PC-3 (cell line): Measurements from ENCODE around the gene GAGE10.

ENCODE experiments used
- EZH2 ChIP-seq: fragments of 300-600 bp; sonication (generic); IDR thresholded peaks from one replicate; pipeline ENCODE4 v1.6.1; 2017; ENCODE audit warnings: antibody characterized with exemption, mild to moderate bottlenecking, low read length; ENCODE audit not compliant: unreplicated experiment
- EZH2phosphoT487 ChIP-seq: fragments of 300-600 bp; sonication (generic); IDR thresholded peaks from 2 replicates; pipeline ENCODE4 v1.6.1; 2018; ENCODE audit warnings: mild to moderate bottlenecking, antibody characterized with exemption, low read length, borderline replicate concordance
- TF ChIP-seq, protein P1 (sequence below): fragments of 300-600 bp; sonication (generic); conservative IDR thresholded peaks from 2 replicates; pipeline ENCODE4 v1.5.1; 2017; ENCODE audit warnings: antibody characterized with exemption, low read depth, mild to moderate bottlenecking, low read length

DNA sequence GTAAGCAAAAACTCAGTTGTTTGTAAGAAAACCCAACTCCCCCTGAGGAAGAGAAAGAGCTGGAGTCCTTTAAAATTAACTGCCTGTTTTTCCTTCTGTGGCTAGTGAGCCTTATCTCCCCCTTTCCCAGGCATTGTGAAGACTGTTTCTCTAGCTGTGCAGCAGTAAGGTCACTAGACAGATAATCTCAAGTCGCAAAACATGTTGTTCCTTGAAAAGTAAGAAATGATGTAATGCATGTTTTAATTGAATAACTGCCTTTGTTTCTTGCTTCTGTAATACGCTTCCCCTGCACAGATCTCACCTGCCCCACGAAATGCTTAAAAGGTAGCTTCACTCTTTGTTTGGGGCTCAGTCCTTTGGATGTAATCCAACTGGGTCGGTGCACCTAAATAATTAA, 12.6 kb downstream of the GAGE10 start:
- TF ChIP-seq, protein P1, sequence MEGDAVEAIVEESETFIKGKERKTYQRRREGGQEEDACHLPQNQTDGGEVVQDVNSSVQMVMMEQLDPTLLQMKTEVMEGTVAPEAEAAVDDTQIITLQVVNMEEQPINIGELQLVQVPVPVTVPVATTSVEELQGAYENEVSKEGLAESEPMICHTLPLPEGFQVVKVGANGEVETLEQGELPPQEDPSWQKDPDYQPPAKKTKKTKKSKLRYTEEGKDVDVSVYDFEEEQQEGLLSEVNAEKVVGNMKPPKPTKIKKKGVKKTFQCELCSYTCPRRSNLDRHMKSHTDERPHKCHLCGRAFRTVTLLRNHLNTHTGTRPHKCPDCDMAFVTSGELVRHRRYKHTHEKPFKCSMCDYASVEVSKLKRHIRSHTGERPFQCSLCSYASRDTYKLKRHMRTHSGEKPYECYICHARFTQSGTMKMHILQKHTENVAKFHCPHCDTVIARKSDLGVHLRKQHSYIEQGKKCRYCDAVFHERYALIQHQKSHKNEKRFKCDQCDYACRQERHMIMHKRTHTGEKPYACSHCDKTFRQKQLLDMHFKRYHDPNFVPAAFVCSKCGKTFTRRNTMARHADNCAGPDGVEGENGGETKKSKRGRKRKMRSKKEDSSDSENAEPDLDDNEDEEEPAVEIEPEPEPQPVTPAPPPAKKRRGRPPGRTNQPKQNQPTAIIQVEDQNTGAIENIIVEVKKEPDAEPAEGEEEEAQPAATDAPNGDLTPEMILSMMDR, result no peak
- TF ChIP-seq EZH2 (no peak), EZH2phosphoT487 (no peak)
